ENCODE results near the gene BEAN1. TPM values are rescaled to one million over a fixed set of nuclear protein-coding genes. Genes with fewer than 3 reads are reported as not detected.

The BEAN1 gene
- total and polyA plus RNA-seq, 8 donors, result 0.40 to 3.7 (median 0.55) TPM; not detected in 5

GRCh38 chr16:66441586-66442375 is 14.7 kb downstream of the BEAN1 start:
- Histone ChIP-seq H3K4me1 (no peaks in the 10 kb centered on the region), H3K27me3 (peaks cover 0 to 61% (median 0%) of the 10 kb centered on the region in 3 donors), H3K4me3 (no peak overlapping the region), H3K27ac (no peak overlapping the region), H3K36me3 (no peaks in the 10 kb centered on the region), H3K9me3 (no peaks in the 10 kb centered on the region)
- no peak for DNase-seq
- intact Hi-C loops (cut with DNase I; ENCODE audit: low total_unique reads), result no loop called here
- TF ChIP-seq POLR2AphosphoS5 (IDR thresholded peaks at IDR 0.05) (no peak), CTCF (IDR thresholded peaks at IDR 0.05) (no peak), EP300 (IDR thresholded peaks at IDR 0.05) (no peak), POLR2A (IDR thresholded peaks at IDR 0.05) (no peak)
- 56 to 73% (median 67%) methylated on average over 6 to 7 of the region's 7 CpGs for WGBS, 5 donors

GRCh38 chr16:66442502-66443268 is 15.6 kb downstream of the BEAN1 start:
- H3K4me1 ChIP-seq, result no peaks in the 10 kb centered on the region
- DNase-seq, result no peak
- WGBS, 5 donors, result 68 to 81% (median 75%) methylated on average over 6 of the region's 6 CpGs
- no peaks in the 10 kb centered on the region for H3K36me3 ChIP-seq
- intact Hi-C loops (cut with DNase I; ENCODE audit: low total_unique reads), result no loop called here
- no peak overlapping the region for H3K4me3 ChIP-seq
- no peaks in the 10 kb centered on the region for H3K9me3 ChIP-seq
- peaks cover 0 to 65% (median 0%) of the 10 kb centered on the region in 3 donors for H3K27me3 ChIP-seq
- no peak overlapping the region for H3K27ac ChIP-seq
- TF ChIP-seq CTCF (IDR thresholded peaks at IDR 0.05) (no peak), POLR2A (IDR thresholded peaks at IDR 0.05) (no peak), POLR2AphosphoS5 (IDR thresholded peaks at IDR 0.05) (no peak), EP300 (IDR thresholded peaks at IDR 0.05) (no peak)

- DNase-seq, result no peak
- Histone ChIP-seq H3K36me3 (no peaks in the 10 kb centered on the region), H3K27ac (no peak overlapping the region), H3K4me1 (no peaks in the 10 kb centered on the region), H3K9me3 (no peaks in the 10 kb centered on the region), H3K27me3 (peaks cover 0 to 60% (median 0%) of the 10 kb centered on the region in 3 donors), H3K4me3 (no peak overlapping the region)
- intact Hi-C loops (cut with DNase I; ENCODE audit: low total_unique reads), result no loop called here
- TF ChIP-seq CTCF (IDR thresholded peaks at IDR 0.05) (no peak), POLR2AphosphoS5 (IDR thresholded peaks at IDR 0.05) (no peak), POLR2A (IDR thresholded peaks at IDR 0.05) (no peak), EP300 (IDR thresholded peaks at IDR 0.05) (no peak)
- 79 to 90% (median 81%) methylated on average over 3 of the region's 3 CpGs for WGBS, 5 donors
Measured at GRCh38 chr16:66443269-66443652, 16.2 kb downstream of the BEAN1 start.

- no peak overlapping the region for H3K27ac ChIP-seq
- TF ChIP-seq CTCF (IDR thresholded peaks at IDR 0.05), result no peak
- no peak for TF ChIP-seq EP300 (IDR thresholded peaks at IDR 0.05)
- TF ChIP-seq POLR2AphosphoS5 (IDR thresholded peaks at IDR 0.05), result no peak
- 43 to 66% (median 54%) methylated on average over 3 of the region's 3 CpGs for WGBS, 5 donors
- no peaks in the 10 kb centered on the region for H3K4me1 ChIP-seq
- no peak for DNase-seq
- no peaks in the 10 kb centered on the region for H3K36me3 ChIP-seq
- H3K4me3 ChIP-seq, result no peak overlapping the region
- H3K27me3 ChIP-seq, result peaks cover 0 to 52% (median 0%) of the 10 kb centered on the region in 3 donors
- no peaks in the 10 kb centered on the region for H3K9me3 ChIP-seq
- intact Hi-C loops (cut with DNase I; ENCODE audit: low total_unique reads), result no loop called here
Measured at GRCh38 chr16:66444049-66444481, 17.0 kb downstream of the BEAN1 start.
